ENCODE results near the gene CT45A1. TPM values are rescaled to one million over a fixed set of nuclear protein-coding genes. Genes with fewer than 3 reads are reported as not detected.
"Not testable (repeated sequence)": the region's sequence is repeated elsewhere in the genome, so short reads cannot be mapped to it uniquely, and the experiment has no call there.

Gene CT45A1
- not detected for total RNA-seq
- not detected for polyA plus RNA-seq
- long read RNA-seq, donor 1, partial matches to known transcripts = 0 of 3 reads
- long read RNA-seq, donor 1, other reads (novel, unspliced or antisense) = 0 of 3 reads
- long read RNA-seq, donor 2, partial matches to known transcripts = 0 of 2 reads
- long read RNA-seq, donor 2, other reads (novel, unspliced or antisense) = 0 of 2 reads
- long read RNA-seq, donor 3, partial matches to known transcripts = 0 of 1 reads
- long read RNA-seq, donor 3, other reads (novel, unspliced or antisense) = 0 of 1 reads
- long read RNA-seq, donor 4, partial matches to known transcripts = 0 of 2 reads
- long read RNA-seq, donor 4, other reads (novel, unspliced or antisense) = 0 of 2 reads
- long read RNA-seq, donor 5, transcript CT45A1-201 (4 exons, 1,087 nt) = major isoform, 11 of 11 reads
- long read RNA-seq, donor 5, partial matches to known transcripts = 0 of 11 reads
- long read RNA-seq, donor 5, other reads (novel, unspliced or antisense) = 0 of 11 reads

- H3K36me3 ChIP-seq (ENCODE audit: control insufficient read depth in 4 of 4, insufficient read depth in 4 of 4, low read length in 4 of 4); H3K9me3 ChIP-seq (ENCODE audit: control insufficient read depth in 4 of 4, insufficient read depth in 3 of 4, low read length in 3 of 4); H3K4me3 ChIP-seq; H3K27me3 ChIP-seq (ENCODE audit: control insufficient read depth in 3 of 3, insufficient read depth in 3 of 3, low read length in 2 of 3); H3K4me1 ChIP-seq (ENCODE audit: control insufficient read depth in 5 of 5, insufficient read depth in 5 of 5, low read length in 5 of 5); ATAC-seq (ENCODE audit: insufficient read depth, low FRiP score); H3K9ac ChIP-seq (ENCODE audit: insufficient read depth in 1 of 2, low read length in 2 of 2); H3K27ac ChIP-seq (ENCODE audit: low read depth in 1 of 2, low read length in 1 of 2); DNase-seq: not testable (repeated sequence)
- WGBS, 2 donors = 80 to 95% methylated on average over 4 to 12 of the region's 15 CpGs
Measured at GRCh38 chrX:135713183-135713689, at the start of gene CT45A1. TSS of gene CT45A1 (plus strand) at chrX:135713639. CDS start at chrX:135718941, 5,302 bp downstream.

GRCh38 chrX:135672979-135673378, 40.5 kb upstream of the CT45A1 start:
- ATAC-seq (ENCODE audit: insufficient read depth, low FRiP score); H3K36me3 ChIP-seq (ENCODE audit: control insufficient read depth in 4 of 4, insufficient read depth in 4 of 4, low read length in 4 of 4); H3K27me3 ChIP-seq (ENCODE audit: control insufficient read depth in 3 of 3, insufficient read depth in 3 of 3, low read length in 2 of 3); H3K4me3 ChIP-seq; H3K9me3 ChIP-seq (ENCODE audit: control insufficient read depth in 4 of 4, insufficient read depth in 3 of 4, low read length in 3 of 4); DNase-seq; H3K9ac ChIP-seq (ENCODE audit: insufficient read depth in 1 of 2, low read length in 2 of 2); H3K27ac ChIP-seq (ENCODE audit: low read depth in 1 of 2, low read length in 1 of 2); H3K4me1 ChIP-seq (ENCODE audit: control insufficient read depth in 5 of 5, insufficient read depth in 5 of 5, low read length in 5 of 5): not testable (repeated sequence)

- H3K9ac ChIP-seq (ENCODE audit: insufficient read depth in 1 of 2, low read length in 2 of 2) = no peak overlapping the region
- H3K27me3 ChIP-seq (ENCODE audit: control insufficient read depth in 3 of 3, insufficient read depth in 3 of 3, low read length in 2 of 3) = no peaks in the 10 kb centered on the region
- DNase-seq (no peak), ATAC-seq (ENCODE audit: insufficient read depth, low FRiP score) (no peak)
- H3K4me1 ChIP-seq (ENCODE audit: control insufficient read depth in 5 of 5, insufficient read depth in 5 of 5, low read length in 5 of 5) = no peaks in the 10 kb centered on the region
- TF ChIP-seq CTCF (IDR thresholded peaks at IDR 0.05; ENCODE audit: control extremely low read depth, extremely low read depth) = no peak
- H3K27ac ChIP-seq (ENCODE audit: low read depth in 1 of 2, low read length in 1 of 2) = no peak overlapping the region
- H3K9me3 ChIP-seq (ENCODE audit: control insufficient read depth in 4 of 4, insufficient read depth in 3 of 4, low read length in 3 of 4) = peaks cover 0 to 3% (median under 1%) of the 10 kb centered on the region in 4 donors
- no peaks in the 10 kb centered on the region for H3K36me3 ChIP-seq (ENCODE audit: control insufficient read depth in 4 of 4, insufficient read depth in 4 of 4, low read length in 4 of 4)
- 50 to 51% methylated on average over 16 of the region's 16 CpGs for whole genome bisulfite sequencing, 2 donors
- no peak overlapping the region for H3K4me3 ChIP-seq
Measured at GRCh38 chrX:135688137-135688536, 25.3 kb upstream of the CT45A1 start.

GRCh38 chrX:135695471-135695870, 18.0 kb upstream of the CT45A1 start:
- Histone ChIP-seq H3K9me3 (ENCODE audit: control insufficient read depth in 4 of 4, insufficient read depth in 3 of 4, low read length in 3 of 4) (no peaks in the 10 kb centered on the region), H3K4me3 (no peak overlapping the region), H3K27me3 (ENCODE audit: control insufficient read depth in 3 of 3, insufficient read depth in 3 of 3, low read length in 2 of 3) (peaks cover 0 to 2% (median 0%) of the 10 kb centered on the region in 3 donors), H3K36me3 (ENCODE audit: control insufficient read depth in 4 of 4, insufficient read depth in 4 of 4, low read length in 4 of 4) (no peaks in the 10 kb centered on the region), H3K27ac (ENCODE audit: low read depth in 1 of 2, low read length in 1 of 2) (no peak overlapping the region), H3K4me1 (ENCODE audit: control insufficient read depth in 5 of 5, insufficient read depth in 5 of 5, low read length in 5 of 5) (no peaks in the 10 kb centered on the region), H3K9ac (ENCODE audit: insufficient read depth in 1 of 2, low read length in 2 of 2) (no peak overlapping the region)
- WGBS, 2 donors = 66 to 82% methylated on average over 3 of the region's 3 CpGs
- no peak for TF ChIP-seq CTCF (IDR thresholded peaks at IDR 0.05; ENCODE audit: control extremely low read depth, extremely low read depth)
- no peak for DNase-seq
- no peak for ATAC-seq (ENCODE audit: insufficient read depth, low FRiP score)

Measured in lung (tissue), 16 donors.